IMR-90 (cell line): ENCODE measurements around the gene SMIM7. TPM values are rescaled to one million over a fixed set of nuclear protein-coding genes. Genes with fewer than 3 reads are reported as not detected.

Source experiments
- ATAC-seq: fragments of 200-7000 bp; cut with Tn5 transposase; 2 replicates; pipeline ENCODE4 v1.9.1; 2020; ENCODE audit warnings: low read depth, mild to moderate bottlenecking, moderate library complexity
- BruUV-seq: library from RNA; stranded (reverse); fragments of 400-500 nt; replicated peaks from 2 replicates; lab custom pipeline; 2021; lab: Mats Ljungman, UMichigan
- CTCF ChIA-PET: fragments of 300-600 bp; formaldehyde crosslinking; extraction: SDS; loops from one replicate; lab custom pipeline; 2021; ENCODE audit warnings: antibody characterized with exemption; lab: Yijun Ruan, JAX
- POLR2A ChIA-PET: fragments of 300-600 bp; sonication (Branson Sonifier 250); formaldehyde crosslinking; loops from one replicate; lab custom pipeline; 2022; ENCODE audit warnings: antibody characterized with exemption; ENCODE audit not compliant: unreplicated experiment; lab: Charles Lee
- DNase-seq: peaks from one replicate; pipeline ENCODE4 v3.0.0; 2013
- H2AFZ ChIP-seq: replicated peaks from 2 replicates; pipeline ENCODE3; 2013; ENCODE audit warnings: low read length, mild to moderate bottlenecking; ENCODE audit not compliant: poor library complexity
- H2AK5ac ChIP-seq: 2 replicates; pipeline ENCODE4 v1.6.1; 2013; ENCODE audit warnings: low read depth, low read length, inconsistent platforms
- H2AK9ac ChIP-seq: replicated peaks from 2 replicates; pipeline ENCODE3; 2013; ENCODE audit warnings: mild to moderate bottlenecking, low read depth, low read length, moderate library complexity; ENCODE audit not compliant: poor library complexity
- H2BK120ac ChIP-seq: 2 replicates; pipeline ENCODE4 v1.6.1; 2013; ENCODE audit warnings: low read depth, low read length, inconsistent platforms
- H2BK15ac ChIP-seq: 3 replicates; pipeline ENCODE4 v1.6.1; 2013; ENCODE audit warnings: low read depth, low read length, inconsistent platforms
- H2BK20ac ChIP-seq: 2 replicates; pipeline ENCODE4 v1.6.1; 2013; ENCODE audit warnings: low read depth, mild to moderate bottlenecking, inconsistent platforms, low read length, moderate library complexity
- H2BK5ac ChIP-seq: 2 replicates; pipeline ENCODE4 v1.6.1; 2013; ENCODE audit warnings: mild to moderate bottlenecking, low read depth, low read length, inconsistent platforms; ENCODE audit not compliant: poor library complexity, severe bottlenecking
- H3K14ac ChIP-seq: replicated peaks from 2 replicates; pipeline ENCODE4 v1.6.1; 2013; ENCODE audit warnings: low read depth, low read length, inconsistent platforms
- H3K18ac ChIP-seq: 2 replicates; pipeline ENCODE4 v1.6.1; 2013; ENCODE audit warnings: low read depth, low read length, control low read depth
- H3K23ac ChIP-seq: 2 replicates; pipeline ENCODE4 v1.6.1; 2013; ENCODE audit warnings: low read depth, low read length, inconsistent platforms
- H3K27ac ChIP-seq: 2 replicates; pipeline ENCODE4 v1.5.1; 2013; ENCODE audit warnings: mild to moderate bottlenecking, control low read depth, low read length; ENCODE audit not compliant: insufficient read depth
- H3K27me3 ChIP-seq: 2 replicates; pipeline ENCODE4 v1.6.1; 2013; ENCODE audit warnings: low read length; ENCODE audit not compliant: control insufficient read depth, insufficient read depth
- H3K36me3 ChIP-seq: 2 replicates; pipeline ENCODE4 v1.6.1; 2013; ENCODE audit warnings: low read length, mixed read lengths; ENCODE audit not compliant: control insufficient read depth, insufficient read depth
- H3K4ac ChIP-seq: 2 replicates; pipeline ENCODE4 v1.6.1; 2013; ENCODE audit warnings: low read depth, low read length, inconsistent platforms
- H3K4me1 ChIP-seq: 2 replicates; pipeline ENCODE4 v1.6.1; 2013; ENCODE audit warnings: low read length, mixed read lengths; ENCODE audit not compliant: control insufficient read depth, insufficient read depth
- H3K4me2 ChIP-seq: 2 replicates; pipeline ENCODE4 v1.6.1; 2013; ENCODE audit warnings: low read depth, mild to moderate bottlenecking, control low read depth, low read length, moderate library complexity
- H3K4me3 ChIP-seq: 2 replicates; pipeline ENCODE4 v1.5.1; 2013; ENCODE audit warnings: low read depth, mild to moderate bottlenecking, control low read depth, low read length, moderate library complexity; ENCODE audit not compliant: insufficient read depth
- H3K56ac ChIP-seq: 2 replicates; pipeline ENCODE4 v1.6.1; 2013; ENCODE audit warnings: low read length, inconsistent platforms; ENCODE audit not compliant: insufficient read depth; ENCODE audit errors: extremely low read depth
- H3K79me1 ChIP-seq, 2 experiments: 2 replicates each; pipeline ENCODE4 v1.6.1; 2013; ENCODE audit warnings: low read length in 2 of 2, inconsistent platforms in 1 of 2, low read depth in 1 of 2
- H3K9ac ChIP-seq: 2 replicates; pipeline ENCODE4 v1.6.1; 2013; ENCODE audit warnings: low read depth, low read length, control low read depth
- H3K9me1 ChIP-seq: 2 replicates; pipeline ENCODE4 v1.6.1; 2013; ENCODE audit warnings: low read length, inconsistent platforms; ENCODE audit not compliant: insufficient read depth
- H3K9me3 ChIP-seq: 2 replicates; pipeline ENCODE4 v1.6.1; 2013; ENCODE audit warnings: low read length; ENCODE audit not compliant: control insufficient read depth, insufficient read depth
- H4K20me1 ChIP-seq: 2 replicates; pipeline ENCODE4 v1.6.1; 2013; ENCODE audit warnings: low read length, inconsistent platforms; ENCODE audit not compliant: insufficient read depth
- H4K5ac ChIP-seq: 2 replicates; pipeline ENCODE4 v1.6.1; 2013; ENCODE audit warnings: mild to moderate bottlenecking, low read depth, low read length, control low read depth
- H4K8ac ChIP-seq, 2 experiments: 2 replicates each; pipeline ENCODE4 v1.6.1; 2013; ENCODE audit warnings: low read depth in 2 of 2, low read length in 2 of 2, control low read depth in 1 of 2, inconsistent platforms in 1 of 2
- H4K91ac ChIP-seq: 2 replicates; pipeline ENCODE4 v1.6.1; 2013; ENCODE audit warnings: low read depth, low read length, inconsistent platforms; ENCODE audit not compliant: insufficient read depth
- BHLHE40 ChIP-seq: fragments of 150-350 bp; IDR thresholded peaks from 2 replicates; pipeline ENCODE4 v1.6.1; 2016; ENCODE audit warnings: mild to moderate bottlenecking, low read depth, low read length
- CEBPB ChIP-seq: IDR thresholded peaks from 2 replicates; pipeline ENCODE4 v1.6.1; 2012; ENCODE audit warnings: low read depth, low read length, improper control_type of control experiment
- CHD1 ChIP-seq: IDR thresholded peaks from 2 replicates; pipeline ENCODE4 v1.6.1; 2012; ENCODE audit warnings: low read depth, low read length, improper control_type of control experiment
- CTCF ChIP-seq: conservative IDR thresholded peaks from 2 replicates; pipeline ENCODE4 v1.5.1; 2012; ENCODE audit warnings: mild to moderate bottlenecking, low read depth, low read length, improper control_type of control experiment
- ELK1 ChIP-seq: fragments of 150-350 bp; IDR thresholded peaks from 2 replicates; pipeline ENCODE4 v1.6.1; 2016; ENCODE audit warnings: low read depth, mild to moderate bottlenecking, low read length, moderate library complexity, borderline replicate concordance
- MAFK ChIP-seq: IDR thresholded peaks from 2 replicates; pipeline ENCODE4 v1.6.1; 2012; ENCODE audit warnings: low read depth, low read length, improper control_type of control experiment
- MAZ ChIP-seq: IDR thresholded peaks from 2 replicates; pipeline ENCODE4 v1.6.1; 2012; ENCODE audit warnings: low read depth, mild to moderate bottlenecking, low read length, improper control_type of control experiment, moderate library complexity, borderline replicate concordance
- MXI1 ChIP-seq: IDR thresholded peaks from 2 replicates; pipeline ENCODE4 v1.6.1; 2012; ENCODE audit warnings: low read depth, mild to moderate bottlenecking, low read length, moderate library complexity, borderline replicate concordance
- NFE2L2 ChIP-seq: fragments of 150-350 bp; IDR thresholded peaks from 2 replicates; pipeline ENCODE4 v1.6.1; 2016; ENCODE audit warnings: low read depth, mild to moderate bottlenecking, low read length
- POLR2A ChIP-seq: IDR thresholded peaks from 2 replicates; pipeline ENCODE4 v1.6.1; 2012; ENCODE audit warnings: mild to moderate bottlenecking, low read depth, low read length
- RAD21 ChIP-seq: IDR thresholded peaks from 2 replicates; pipeline ENCODE4 v1.6.1; 2012; ENCODE audit warnings: low read length, improper control_type of control experiment
- RCOR1 ChIP-seq: IDR thresholded peaks from 2 replicates; pipeline ENCODE4 v1.6.1; 2012; ENCODE audit warnings: mild to moderate bottlenecking, low read length, improper control_type of control experiment; ENCODE audit not compliant: insufficient replicate concordance
- RFX5 ChIP-seq: IDR thresholded peaks from 2 replicates; pipeline ENCODE4 v1.8.0; 2012; ENCODE audit warnings: low read depth, mild to moderate bottlenecking, low read length, moderate library complexity
- SMC3 ChIP-seq: fragments of 150-350 bp; IDR thresholded peaks from 2 replicates; pipeline ENCODE4 v1.6.1; 2016; ENCODE audit warnings: low read depth, mild to moderate bottlenecking, antibody characterized with exemption, low read length, moderate library complexity
- USF2 ChIP-seq: fragments of 150-350 bp; IDR thresholded peaks from 2 replicates; pipeline ENCODE4 v1.6.1; 2017; ENCODE audit warnings: mild to moderate bottlenecking, antibody characterized with exemption, low read length, low read depth
- WGBS, 2 experiments: methylation state at CpG; one replicate each; pipeline versions ENCODE4 v1.1.5 to v1.1.7; 2013; ENCODE audit warnings: missing lambda C conversion rate in 2 of 2; ENCODE audit not compliant: insufficient read length in 1 of 2; ENCODE audit errors: extremely low coverage in 2 of 2; 5-methylcytosine and 5-hydroxymethylcytosine counted together
- dilution Hi-C: fragments of 300-500 bp; cut with HindIII; formaldehyde crosslinking; loops from one replicate; pipeline ENCODE4 v1.14.3; 2018; ENCODE audit warnings: low sequenced_read_pairs; ENCODE audit not compliant: unreplicated experiment
- in situ Hi-C: fragments of 300-500 bp; cut with MboI; formaldehyde crosslinking; loops from 3 replicates; pipeline ENCODE4 v1.14.3; 2019; ENCODE audit warnings: low sequenced_read_pairs, inconsistent platforms, mixed read lengths
- intact Hi-C: fragments of 100-400 bp; cut with micrococcal nuclease; formaldehyde crosslinking; loops from 2 replicates; pipeline ENCODE4 v1.10.0; 2022
- polyA plus RNA-seq, 3 experiments: library from polyadenylated mRNA; depleted of rRNA; stranded (reverse); fragments of >200 nt; gene quantifications; 2 replicates each; pipeline ENCODE4 v1.2.3, GENCODE V29; 2012; ENCODE audit warnings: low replicate concordance in 1 of 3
- total RNA-seq: library from RNA; depleted of rRNA; stranded (reverse); fragments of >200 nt; gene quantifications from 2 replicates; pipeline ENCODE4 v1.2.3, GENCODE V29; 2012

SMIM7 gene
- total and polyA plus RNA-seq, 2 of the 4 experiments (the other 2 are of a cell fraction) = 55.7 to 64.8 TPM

- H4K5ac ChIP-seq = no peak overlapping the region
- H2BK20ac ChIP-seq = no peak overlapping the region
- H2BK120ac ChIP-seq = no peak overlapping the region
- H3K23ac ChIP-seq = no peak overlapping the region
- H4K20me1 ChIP-seq = peaks cover 27% of the 10 kb centered on the region
- ATAC-seq (no peak), DNase-seq (no peak)
- peak overlapping the region; percentile 37 for H2AK9ac ChIP-seq
- H3K9me1 ChIP-seq = peaks cover 3% of the 10 kb centered on the region
- H3K27me3 ChIP-seq = no peaks in the 10 kb centered on the region
- no peak overlapping the region for H3K18ac ChIP-seq
- no peak overlapping the region for H3K9ac ChIP-seq
- H2AFZ ChIP-seq = no peak overlapping the region
- H3K4me3 ChIP-seq = no peak overlapping the region
- no peak overlapping the region for H3K27ac ChIP-seq
- no peak overlapping the region for H2BK15ac ChIP-seq
- H3K4me1 ChIP-seq = no peaks in the 10 kb centered on the region
- peaks cover 30 to 68% of the 10 kb centered on the region in 2 experiments for H3K79me1 ChIP-seq
- H3K36me3 ChIP-seq = peaks cover 52% of the 10 kb centered on the region
- TF ChIP-seq CEBPB (no peak), ELK1 (no peak), CHD1 (no peak), SMC3 (no peak), POLR2A (no peak), MAFK (no peak), MAZ (no peak), RFX5 (no peak), NFE2L2 (no peak), CTCF (no peak), USF2 (no peak), BHLHE40 (no peak), RAD21 (no peak), RCOR1 (no peak), MXI1 (no peak)
- no TSS peak for BruUV-seq
- H2AK5ac ChIP-seq = no peak overlapping the region
- no peak overlapping the region for H4K91ac ChIP-seq
- H4K8ac ChIP-seq = no peak overlapping the region
- no peaks in the 10 kb centered on the region for H3K9me3 ChIP-seq
- in situ Hi-C loops (no loop called here), intact Hi-C loops (no loop called here), dilution Hi-C loops (no loop called here)
- no CpG with 5 or more reads among the region's 1 CpG for WGBS, 2 experiments
- H3K4ac ChIP-seq = no peak overlapping the region
- ChIA-PET POLR2A (no interaction called here), CTCF (interaction anchor here (0.6 kb wide), 1 partner anchor 8 kb away, joined by 7 read pairs; no protein-coding TSS in a partner anchor)
- no peak overlapping the region for H3K14ac ChIP-seq
- no peak overlapping the region for H3K56ac ChIP-seq
- no peak overlapping the region for H2BK5ac ChIP-seq
- H3K4me2 ChIP-seq = no peak overlapping the region
Observed at GRCh38 chr19:16638666-16639065, 21.3 kb downstream of the SMIM7 start.
